ENCODE data around the gene PTPRQ.
"Not testable (repeated sequence)": the region's sequence is repeated elsewhere in the genome, so short reads cannot be mapped to it uniquely, and the experiment has no call there.

Gene PTPRQ

DNA sequence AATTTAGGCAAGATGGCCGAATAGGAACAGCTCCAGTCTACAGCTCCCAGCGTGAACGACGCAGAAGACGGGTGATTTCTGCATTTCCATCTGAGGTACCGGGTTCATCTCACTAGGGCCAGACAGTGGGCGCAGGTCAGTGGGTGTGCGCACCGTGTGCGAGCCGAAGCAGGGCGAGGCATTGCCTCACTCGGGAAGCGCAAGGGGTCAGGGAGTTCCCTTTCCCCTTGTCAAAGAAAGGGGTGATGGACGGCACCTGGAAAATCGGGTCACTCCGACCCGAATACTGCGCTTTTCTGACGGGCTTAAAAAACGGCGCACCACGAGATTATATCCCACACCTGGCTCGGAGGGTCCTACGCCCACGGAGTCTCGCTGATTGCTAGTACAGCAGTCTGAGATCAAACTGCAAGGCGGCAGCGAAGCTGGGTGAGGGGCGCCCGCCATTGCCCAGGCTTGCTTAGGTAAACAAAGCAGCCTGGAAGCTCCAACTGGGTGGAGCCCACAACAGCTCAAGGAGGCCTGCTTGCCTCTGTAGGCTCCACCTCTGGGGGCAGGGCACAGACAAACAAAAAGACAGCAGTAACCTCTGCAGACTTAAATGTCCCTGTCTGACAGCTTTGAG is 33.6 kb downstream of the PTPRQ start:
- not testable (repeated sequence) for H3K4me1 ChIP-seq (ENCODE audit: control insufficient read depth, insufficient read depth, low read length); H3K36me3 ChIP-seq (ENCODE audit: control insufficient read depth, insufficient read depth, low read length); H3K9ac ChIP-seq (ENCODE audit: low read depth, low read length); H3K9me3 ChIP-seq (ENCODE audit: control insufficient read depth, insufficient read depth, low read length); H3K27me3 ChIP-seq (ENCODE audit: control insufficient read depth, insufficient read depth, low read length)
- peak overlapping the region; percentile 54 for H3K4me3 ChIP-seq (ENCODE audit: low read depth, low read length)

DNA sequence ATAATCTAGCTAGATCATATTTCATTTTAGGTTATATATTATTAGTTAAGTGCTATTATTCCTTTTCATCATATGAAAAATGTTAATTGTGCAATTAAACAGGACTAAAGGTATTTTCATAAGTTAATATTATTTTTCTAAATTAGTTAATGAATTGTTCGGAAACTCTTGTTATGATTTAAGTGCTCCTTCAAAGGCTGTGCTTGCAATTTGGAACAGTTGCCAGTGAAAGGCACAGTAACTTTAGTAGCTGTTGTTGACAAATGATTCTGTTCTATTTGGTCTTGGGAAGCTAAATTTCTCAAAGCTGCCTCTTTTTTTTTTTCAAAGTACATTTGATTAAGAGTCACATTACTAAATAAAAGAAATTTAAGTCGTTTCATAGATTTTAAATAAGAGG is 40.7 kb downstream of the PTPRQ start:
- H3K36me3 ChIP-seq (ENCODE audit: control insufficient read depth, insufficient read depth, low read length), result no peaks in the 10 kb centered on the region
- H3K4me3 ChIP-seq (ENCODE audit: low read depth, low read length), result no peak overlapping the region
- H3K9me3 ChIP-seq (ENCODE audit: control insufficient read depth, insufficient read depth, low read length), result no peaks in the 10 kb centered on the region
- H3K9ac ChIP-seq (ENCODE audit: low read depth, low read length), result no peak overlapping the region
- peaks cover 3% of the 10 kb centered on the region for H3K4me1 ChIP-seq (ENCODE audit: control insufficient read depth, insufficient read depth, low read length)
- H3K27me3 ChIP-seq (ENCODE audit: control insufficient read depth, insufficient read depth, low read length), result no peaks in the 10 kb centered on the region

DNA sequence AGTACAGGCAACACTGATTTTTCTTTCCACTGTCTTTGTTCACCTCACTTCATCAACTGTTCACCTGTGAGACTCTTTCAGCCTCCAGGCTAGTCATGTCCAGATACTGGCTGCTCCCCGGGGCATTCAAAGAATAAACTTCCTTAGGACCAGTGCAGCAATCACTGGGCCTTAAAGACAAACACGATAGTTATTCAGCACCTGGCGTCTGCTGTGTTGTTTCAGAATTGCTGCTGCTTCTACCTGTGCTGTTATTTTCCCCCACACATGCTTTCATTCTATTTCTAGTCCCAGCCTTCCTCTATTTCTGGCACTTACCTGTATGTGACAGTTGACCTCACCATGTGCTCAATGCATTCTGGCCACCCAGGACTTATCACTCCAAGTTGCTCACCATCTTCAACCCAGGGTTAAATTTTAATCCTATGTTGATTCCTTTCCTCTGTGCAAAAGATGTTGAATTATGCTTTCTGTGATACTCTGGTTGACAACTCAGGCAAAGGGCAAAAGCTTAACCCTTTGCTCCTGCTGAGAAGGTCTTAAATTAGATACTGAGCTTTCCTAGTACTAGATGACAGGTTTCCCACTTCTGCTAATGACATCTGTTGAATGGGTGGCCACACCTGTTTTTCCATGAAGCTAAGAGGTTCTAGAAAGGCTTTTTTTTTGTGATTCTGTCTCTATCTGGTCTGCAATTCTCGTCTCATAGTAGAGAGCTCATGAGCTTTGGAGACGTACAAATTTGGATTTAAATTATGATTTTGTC is 41.4 kb downstream of the PTPRQ start:
- no peaks in the 10 kb centered on the region for H3K27me3 ChIP-seq (ENCODE audit: control insufficient read depth, insufficient read depth, low read length)
- no peak overlapping the region for H3K9ac ChIP-seq (ENCODE audit: low read depth, low read length)
- no peaks in the 10 kb centered on the region for H3K36me3 ChIP-seq (ENCODE audit: control insufficient read depth, insufficient read depth, low read length)
- H3K9me3 ChIP-seq (ENCODE audit: control insufficient read depth, insufficient read depth, low read length), result no peaks in the 10 kb centered on the region
- H3K4me1 ChIP-seq (ENCODE audit: control insufficient read depth, insufficient read depth, low read length), result peaks cover 3% of the 10 kb centered on the region
- H3K4me3 ChIP-seq (ENCODE audit: low read depth, low read length), result no peak overlapping the region

DNA sequence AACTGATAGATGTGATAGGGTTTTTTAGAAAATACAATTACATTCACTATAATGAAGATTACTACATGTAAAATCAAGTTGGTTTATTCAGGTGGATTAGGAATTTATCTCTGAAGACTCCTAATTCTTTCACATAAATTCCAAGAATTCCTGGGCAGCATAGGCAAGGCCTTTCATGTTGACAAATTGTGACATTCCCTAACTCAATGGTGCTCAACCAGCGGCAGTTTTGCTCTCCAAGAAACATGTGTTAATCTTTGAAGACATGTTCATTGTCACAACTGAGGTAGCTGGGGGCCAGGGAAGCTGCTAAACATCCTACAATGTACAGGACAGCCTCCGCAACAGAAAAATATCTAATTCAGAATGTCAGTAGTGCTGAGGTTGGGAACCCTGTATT is 46.3 kb downstream of the PTPRQ start:
- H3K9ac ChIP-seq (ENCODE audit: low read depth, low read length), result no peak overlapping the region
- no peak overlapping the region for H3K4me3 ChIP-seq (ENCODE audit: low read depth, low read length)
- no peaks in the 10 kb centered on the region for H3K9me3 ChIP-seq (ENCODE audit: control insufficient read depth, insufficient read depth, low read length)
- H3K36me3 ChIP-seq (ENCODE audit: control insufficient read depth, insufficient read depth, low read length), result no peaks in the 10 kb centered on the region
- H3K4me1 ChIP-seq (ENCODE audit: control insufficient read depth, insufficient read depth, low read length), result peaks cover under 1% of the 10 kb centered on the region
- H3K27me3 ChIP-seq (ENCODE audit: control insufficient read depth, insufficient read depth, low read length), result no peaks in the 10 kb centered on the region

DNA sequence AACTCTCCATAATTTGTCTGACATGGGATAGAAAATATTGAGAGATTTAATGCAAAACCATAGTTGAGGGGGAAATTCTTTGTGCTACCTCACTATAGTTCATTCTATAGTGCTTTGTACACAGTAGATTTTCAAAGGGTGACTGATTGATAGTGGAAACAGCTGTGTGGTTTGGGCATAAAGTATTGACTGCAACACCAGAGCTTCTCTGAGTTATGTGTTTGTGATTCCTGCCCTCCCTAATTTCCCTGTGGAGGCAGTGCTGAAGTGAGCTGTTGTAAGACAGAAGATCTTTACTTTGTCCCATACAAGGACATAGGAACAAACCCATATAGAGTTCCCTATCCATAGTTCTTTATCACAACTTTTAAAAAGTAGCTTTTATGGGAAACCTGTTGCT is 47.1 kb downstream of the PTPRQ start:
- Histone ChIP-seq H3K4me3 (ENCODE audit: low read depth, low read length) (no peak overlapping the region), H3K4me1 (ENCODE audit: control insufficient read depth, insufficient read depth, low read length) (no peaks in the 10 kb centered on the region), H3K36me3 (ENCODE audit: control insufficient read depth, insufficient read depth, low read length) (no peaks in the 10 kb centered on the region), H3K9me3 (ENCODE audit: control insufficient read depth, insufficient read depth, low read length) (no peaks in the 10 kb centered on the region), H3K9ac (ENCODE audit: low read depth, low read length) (no peak overlapping the region), H3K27me3 (ENCODE audit: control insufficient read depth, insufficient read depth, low read length) (no peaks in the 10 kb centered on the region)

DNA sequence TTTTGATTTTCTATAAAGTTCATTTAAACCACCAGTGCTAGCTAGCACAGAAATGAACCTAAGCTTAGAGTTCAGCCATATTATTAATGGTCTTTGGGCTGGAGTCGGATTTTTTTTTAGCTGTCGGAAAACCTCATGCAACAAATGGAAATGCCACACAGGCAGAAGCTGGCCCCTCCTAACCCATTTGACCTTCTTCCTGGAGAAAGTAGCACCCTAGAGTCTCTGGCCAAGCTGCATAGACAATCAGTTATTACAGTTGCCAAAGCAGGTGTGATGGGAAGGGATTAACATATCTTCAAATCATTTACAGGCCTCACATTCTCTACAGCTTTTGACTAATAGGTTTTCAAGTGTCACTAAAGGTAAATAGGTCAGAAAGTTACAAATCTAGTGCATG is 49.4 kb downstream of the PTPRQ start:
- Histone ChIP-seq H3K9me3 (ENCODE audit: control insufficient read depth, insufficient read depth, low read length) (no peaks in the 10 kb centered on the region), H3K4me3 (ENCODE audit: low read depth, low read length) (no peak overlapping the region), H3K9ac (ENCODE audit: low read depth, low read length) (no peak overlapping the region), H3K4me1 (ENCODE audit: control insufficient read depth, insufficient read depth, low read length) (no peaks in the 10 kb centered on the region), H3K36me3 (ENCODE audit: control insufficient read depth, insufficient read depth, low read length) (no peaks in the 10 kb centered on the region), H3K27me3 (ENCODE audit: control insufficient read depth, insufficient read depth, low read length) (no peaks in the 10 kb centered on the region)

DNA sequence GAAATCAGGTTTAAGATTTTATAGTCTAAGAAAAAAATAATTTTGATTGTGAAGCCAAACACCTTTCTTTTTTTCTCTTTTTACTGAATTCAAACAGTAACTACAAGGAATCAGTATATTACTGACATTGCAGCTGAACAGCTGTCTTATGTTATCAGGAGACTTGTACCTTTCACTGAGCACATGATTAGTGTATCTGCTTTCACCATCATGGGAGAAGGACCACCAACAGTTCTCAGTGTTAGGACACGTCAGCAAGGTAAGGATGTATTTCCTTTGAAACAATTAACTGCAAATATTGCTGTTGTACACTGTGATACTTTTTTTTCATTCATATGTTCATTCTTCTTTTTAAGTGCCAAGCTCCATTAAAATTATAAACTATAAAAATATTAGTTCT is 50.8 kb downstream of the PTPRQ start:
- Histone ChIP-seq H3K4me3 (ENCODE audit: low read depth, low read length) (no peak overlapping the region), H3K9me3 (ENCODE audit: control insufficient read depth, insufficient read depth, low read length) (no peaks in the 10 kb centered on the region), H3K36me3 (ENCODE audit: control insufficient read depth, insufficient read depth, low read length) (no peaks in the 10 kb centered on the region), H3K4me1 (ENCODE audit: control insufficient read depth, insufficient read depth, low read length) (no peaks in the 10 kb centered on the region), H3K9ac (ENCODE audit: low read depth, low read length) (no peak overlapping the region), H3K27me3 (ENCODE audit: control insufficient read depth, insufficient read depth, low read length) (no peaks in the 10 kb centered on the region)

DNA sequence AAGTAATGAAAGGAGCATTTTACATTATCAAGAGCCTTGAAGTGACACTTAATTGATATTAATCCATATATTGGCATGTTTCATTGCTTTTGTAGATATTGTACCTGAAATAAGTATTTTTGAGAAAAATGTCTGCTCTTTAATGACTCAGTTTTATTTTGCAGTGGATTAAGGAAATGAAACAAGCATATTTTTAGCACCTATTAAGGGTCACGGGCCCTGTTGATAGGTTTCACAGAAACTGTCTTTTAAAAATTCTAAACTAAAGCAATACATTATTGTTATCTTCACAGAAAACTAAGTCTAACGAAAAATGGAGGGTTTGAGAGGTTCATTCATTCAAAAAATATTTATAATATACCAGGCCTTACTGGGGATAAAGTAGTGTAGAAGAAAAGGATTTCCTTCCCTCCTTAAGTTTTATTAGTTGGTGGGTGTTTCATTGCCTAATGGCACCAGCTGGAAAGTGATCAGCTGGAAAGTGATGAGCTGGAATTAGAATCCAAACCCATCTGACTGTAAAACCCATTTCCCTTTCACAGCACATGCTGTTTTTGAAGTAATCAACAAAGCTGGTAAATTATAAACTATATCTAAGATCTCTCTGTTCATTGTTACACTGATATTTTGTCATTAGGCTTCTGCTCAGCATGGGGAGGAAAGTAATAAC is 54.2 kb downstream of the PTPRQ start:
- no peaks in the 10 kb centered on the region for H3K9me3 ChIP-seq (ENCODE audit: control insufficient read depth, insufficient read depth, low read length)
- no peak overlapping the region for H3K9ac ChIP-seq (ENCODE audit: low read depth, low read length)
- H3K4me1 ChIP-seq (ENCODE audit: control insufficient read depth, insufficient read depth, low read length), result no peaks in the 10 kb centered on the region
- H3K36me3 ChIP-seq (ENCODE audit: control insufficient read depth, insufficient read depth, low read length), result no peaks in the 10 kb centered on the region
- no peak overlapping the region for H3K4me3 ChIP-seq (ENCODE audit: low read depth, low read length)
- no peaks in the 10 kb centered on the region for H3K27me3 ChIP-seq (ENCODE audit: control insufficient read depth, insufficient read depth, low read length)

DNA sequence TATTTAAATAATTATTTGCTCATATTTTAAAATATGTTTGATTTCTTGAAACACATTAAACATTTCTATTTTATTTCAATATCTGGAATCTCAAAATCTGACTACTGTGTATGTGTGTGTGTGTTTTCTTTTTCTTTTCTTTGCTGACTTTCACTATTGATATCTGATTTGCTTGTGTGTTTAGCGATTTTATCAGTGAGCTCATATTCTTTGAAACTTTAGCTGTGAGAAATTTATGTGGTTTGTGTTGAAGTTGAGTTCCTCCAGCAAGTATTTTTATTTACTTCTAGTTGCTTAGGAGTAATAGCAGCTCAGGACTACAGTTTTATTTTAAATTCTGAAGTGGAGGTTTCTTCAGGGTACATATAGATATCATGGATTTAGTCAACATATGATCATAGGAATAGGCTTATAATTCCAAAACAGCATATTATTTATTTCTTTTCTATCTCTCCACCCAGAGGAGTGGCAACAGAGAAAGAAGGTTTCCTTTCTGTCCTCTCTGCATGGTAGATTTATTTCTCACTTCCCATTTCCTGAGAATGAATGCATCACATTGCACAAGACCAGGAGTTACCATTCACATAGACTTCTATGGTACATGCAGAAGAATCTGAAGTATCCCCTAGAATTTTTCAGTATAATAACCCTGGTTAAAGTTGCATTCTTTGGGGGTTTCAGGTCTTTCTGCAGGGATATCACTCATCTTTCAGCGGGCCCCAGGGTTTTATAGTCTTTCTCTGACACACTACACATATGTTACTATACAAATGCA is 60.5 kb downstream of the PTPRQ start:
- no peaks in the 10 kb centered on the region for H3K4me1 ChIP-seq (ENCODE audit: control insufficient read depth, insufficient read depth, low read length)
- H3K4me3 ChIP-seq (ENCODE audit: low read depth, low read length), result no peak overlapping the region
- no peak overlapping the region for H3K9ac ChIP-seq (ENCODE audit: low read depth, low read length)
- no peaks in the 10 kb centered on the region for H3K9me3 ChIP-seq (ENCODE audit: control insufficient read depth, insufficient read depth, low read length)
- no peaks in the 10 kb centered on the region for H3K36me3 ChIP-seq (ENCODE audit: control insufficient read depth, insufficient read depth, low read length)
- H3K27me3 ChIP-seq (ENCODE audit: control insufficient read depth, insufficient read depth, low read length), result no peaks in the 10 kb centered on the region

DNA sequence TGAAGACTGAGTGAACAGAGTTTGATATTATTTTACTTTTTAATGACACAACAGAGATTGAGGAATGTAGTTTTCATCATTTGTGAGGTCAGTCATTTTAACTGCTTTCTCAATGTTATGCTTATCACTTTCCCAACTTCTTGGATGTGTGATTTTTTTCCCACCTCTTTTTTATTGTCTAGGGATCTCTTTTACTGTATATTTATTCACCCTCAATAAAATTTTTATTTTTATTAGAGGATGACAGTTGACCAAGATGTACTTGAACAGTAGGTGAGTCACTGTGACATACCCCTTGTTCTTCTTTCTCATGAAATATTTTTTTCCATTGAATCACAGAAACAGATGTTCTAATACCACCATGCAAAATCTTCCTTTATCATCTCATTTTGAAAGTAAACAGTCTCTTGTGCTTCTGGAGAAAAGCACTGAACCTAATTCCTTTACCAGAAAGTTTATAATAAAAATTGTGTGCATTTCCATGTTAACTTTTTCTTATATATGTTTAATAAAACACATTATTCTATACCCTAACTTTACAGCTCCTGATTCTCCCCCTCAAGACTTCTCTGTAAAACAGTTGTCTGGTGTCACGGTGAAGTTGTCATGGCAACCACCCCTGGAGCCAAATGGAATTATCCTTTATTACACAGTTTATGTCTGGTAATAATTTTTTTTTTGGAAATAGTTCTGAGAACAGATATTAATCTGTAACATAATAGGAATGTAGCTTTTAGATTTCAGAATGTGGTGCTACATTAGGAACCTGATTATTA is 65.9 kb downstream of the PTPRQ start:
- Histone ChIP-seq H3K4me1 (ENCODE audit: control insufficient read depth, insufficient read depth, low read length) (no peaks in the 10 kb centered on the region), H3K4me3 (ENCODE audit: low read depth, low read length) (no peak overlapping the region), H3K9ac (ENCODE audit: low read depth, low read length) (no peak overlapping the region), H3K27me3 (ENCODE audit: control insufficient read depth, insufficient read depth, low read length) (no peaks in the 10 kb centered on the region), H3K36me3 (ENCODE audit: control insufficient read depth, insufficient read depth, low read length) (no peaks in the 10 kb centered on the region), H3K9me3 (ENCODE audit: control insufficient read depth, insufficient read depth, low read length) (no peaks in the 10 kb centered on the region)

DNA sequence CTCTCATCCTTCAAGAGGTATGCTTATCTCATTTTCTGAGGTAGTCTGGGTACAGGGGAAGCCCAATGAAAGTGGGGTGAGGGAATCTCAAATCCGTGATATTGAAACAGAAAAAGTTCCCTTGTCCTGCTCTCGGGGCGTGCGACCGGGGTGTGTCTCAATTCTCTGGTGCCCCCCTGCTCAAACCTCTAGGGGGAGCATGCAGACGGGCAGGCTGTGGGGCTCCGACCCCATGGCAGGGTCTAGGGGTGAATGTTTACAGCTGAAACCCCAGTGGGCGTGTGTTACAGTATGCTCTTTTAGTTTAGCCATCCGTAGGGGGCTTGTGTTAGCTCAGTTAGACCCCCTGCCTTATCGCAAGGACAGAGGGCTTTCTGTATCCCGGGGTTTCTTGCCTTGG is 68.7 kb downstream of the PTPRQ start:
- Histone ChIP-seq H3K36me3 (ENCODE audit: control insufficient read depth, insufficient read depth, low read length) (no peaks in the 10 kb centered on the region), H3K4me3 (ENCODE audit: low read depth, low read length) (no peak overlapping the region), H3K4me1 (ENCODE audit: control insufficient read depth, insufficient read depth, low read length) (no peaks in the 10 kb centered on the region), H3K9ac (ENCODE audit: low read depth, low read length) (no peak overlapping the region), H3K27me3 (ENCODE audit: control insufficient read depth, insufficient read depth, low read length) (no peaks in the 10 kb centered on the region), H3K9me3 (ENCODE audit: control insufficient read depth, insufficient read depth, low read length) (no peaks in the 10 kb centered on the region)

Measured in iPS-15b (cell line).